VCaP (cell line): Measurements from ENCODE around the gene PAX8.

Source experiments
- H3K27ac ChIP-seq: fragments of 450-650 bp; 2 replicates; pipeline ENCODE4 v1.5.1; 2017
- TF ChIP-seq, protein P1 (sequence below): fragments of 450-650 bp; conservative IDR thresholded peaks from 2 replicates; pipeline ENCODE4 v1.5.1; 2017; ENCODE audit warnings: mild to moderate bottlenecking, moderate library complexity

PAX8 gene

DNA sequence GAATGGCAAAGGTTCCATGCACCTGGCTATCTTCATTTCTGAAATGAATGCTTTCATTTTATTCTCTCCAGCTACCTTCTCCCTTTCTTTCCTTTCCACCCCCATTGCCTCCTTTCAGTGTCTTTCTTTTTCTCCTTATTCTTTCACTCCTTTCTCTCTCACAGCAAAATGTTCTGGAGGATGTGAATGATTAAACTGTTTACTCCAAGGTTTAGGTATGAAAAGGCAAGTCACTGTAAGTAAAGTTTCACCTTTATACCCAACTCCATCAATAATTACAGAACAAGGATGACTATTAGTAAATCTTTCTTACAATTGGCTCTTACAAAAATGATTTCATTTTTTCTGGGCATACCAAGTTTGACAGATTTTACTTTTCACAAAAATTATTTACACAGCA lies 4.3 kb downstream of the PAX8 start:
- no peak overlapping the region for H3K27ac ChIP-seq
- TF ChIP-seq, protein P1, sequence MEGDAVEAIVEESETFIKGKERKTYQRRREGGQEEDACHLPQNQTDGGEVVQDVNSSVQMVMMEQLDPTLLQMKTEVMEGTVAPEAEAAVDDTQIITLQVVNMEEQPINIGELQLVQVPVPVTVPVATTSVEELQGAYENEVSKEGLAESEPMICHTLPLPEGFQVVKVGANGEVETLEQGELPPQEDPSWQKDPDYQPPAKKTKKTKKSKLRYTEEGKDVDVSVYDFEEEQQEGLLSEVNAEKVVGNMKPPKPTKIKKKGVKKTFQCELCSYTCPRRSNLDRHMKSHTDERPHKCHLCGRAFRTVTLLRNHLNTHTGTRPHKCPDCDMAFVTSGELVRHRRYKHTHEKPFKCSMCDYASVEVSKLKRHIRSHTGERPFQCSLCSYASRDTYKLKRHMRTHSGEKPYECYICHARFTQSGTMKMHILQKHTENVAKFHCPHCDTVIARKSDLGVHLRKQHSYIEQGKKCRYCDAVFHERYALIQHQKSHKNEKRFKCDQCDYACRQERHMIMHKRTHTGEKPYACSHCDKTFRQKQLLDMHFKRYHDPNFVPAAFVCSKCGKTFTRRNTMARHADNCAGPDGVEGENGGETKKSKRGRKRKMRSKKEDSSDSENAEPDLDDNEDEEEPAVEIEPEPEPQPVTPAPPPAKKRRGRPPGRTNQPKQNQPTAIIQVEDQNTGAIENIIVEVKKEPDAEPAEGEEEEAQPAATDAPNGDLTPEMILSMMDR: no peak

DNA sequence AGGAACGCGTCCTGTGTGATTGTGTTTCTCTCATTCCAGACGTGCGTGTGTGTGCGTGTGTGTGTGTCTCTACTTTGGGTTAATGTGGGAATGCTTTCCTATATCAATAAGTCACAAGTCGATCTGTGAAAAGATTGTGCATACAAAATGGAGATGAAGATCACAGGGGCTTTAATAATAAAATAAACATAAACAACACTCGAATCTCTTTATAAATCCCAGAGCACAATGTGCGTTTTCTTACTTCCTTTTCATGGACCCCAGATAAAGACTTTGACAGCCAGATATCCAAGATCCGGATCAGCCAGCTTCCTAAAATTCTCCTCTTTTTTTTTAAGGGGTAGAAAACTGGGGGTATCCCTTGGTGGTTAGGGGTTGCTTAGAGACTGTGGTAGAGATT lies 4.7 kb downstream of the PAX8 start:
- no peak overlapping the region for H3K27ac ChIP-seq

DNA sequence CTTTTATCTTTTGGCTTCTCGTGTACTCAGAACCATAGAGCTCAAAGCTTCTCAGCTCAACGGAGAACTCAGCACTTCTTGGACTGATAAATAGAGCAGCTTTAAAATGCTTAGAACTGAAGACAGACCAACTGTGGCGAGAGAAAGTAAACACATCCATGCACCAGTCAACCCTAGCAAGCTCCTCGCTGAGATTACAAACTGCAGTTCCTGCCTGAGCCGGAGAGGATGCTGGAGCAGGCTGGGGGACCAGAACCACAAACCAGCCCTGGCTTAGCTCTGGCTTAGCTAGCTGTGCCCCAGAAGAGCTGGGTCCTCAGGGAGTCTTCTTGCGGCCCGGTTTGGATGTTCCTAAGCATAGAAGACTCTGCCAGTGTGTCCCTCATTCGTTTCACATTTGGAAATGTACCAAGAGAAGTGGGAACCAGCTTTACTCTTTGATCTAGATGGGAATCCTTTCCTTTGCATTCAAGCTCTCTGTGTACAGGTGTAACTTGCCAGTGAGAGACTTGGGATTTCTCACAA lies 5.6 kb downstream of the PAX8 start:
- H3K27ac ChIP-seq: no peak overlapping the region
- TF ChIP-seq, protein P1: peak; percentile 43

More for the DNA sequence above, 4.7 kb downstream of the PAX8 start:
- TF ChIP-seq, protein P1: no peak

GRCh38 chr2:113272477-113272876 lies 6.2 kb downstream of the PAX8 start:
- TF ChIP-seq, protein P1: no peak
- no peak overlapping the region for H3K27ac ChIP-seq

GRCh38 chr2:113268621-113269360 lies 9.9 kb downstream of the PAX8 start:
- H3K27ac ChIP-seq: no peak overlapping the region
- TF ChIP-seq, protein P1: no peak

- no peak overlapping the region for H3K27ac ChIP-seq
- TF ChIP-seq, protein P1: no peak
Observed at GRCh38 chr2:113266431-113266830, 12.3 kb downstream of the PAX8 start.

- no peak overlapping the region for H3K27ac ChIP-seq
- TF ChIP-seq, protein P1: no peak
Observed at GRCh38 chr2:113264713-113265403, 13.9 kb downstream of the PAX8 start.
